Measurements from ENCODE around the gene DNAH17. TPM values are rescaled to one million over a fixed set of nuclear protein-coding genes. Genes with fewer than 3 reads are reported as not detected.

The DNAH17 gene
- total RNA-seq, 1 donor from 2014 or later: not detected

- peak; percentile 85 for DNase-seq
These were observed 186.8 kb downstream of the DNAH17 start for GRCh38 chr17:78390241-78391050.

- peak; percentile 69 for DNase-seq
These were observed 188.9 kb downstream of the DNAH17 start for GRCh38 chr17:78387977-78388941.

- no peak for DNase-seq
These were observed 192.6 kb downstream of the DNAH17 start for GRCh38 chr17:78384479-78385175.

- peak; percentile 27 for DNase-seq
These were observed 193.3 kb downstream of the DNAH17 start for GRCh38 chr17:78383725-78384471.

GRCh38 chr17:78381601-78382232, 195.5 kb downstream of the DNAH17 start:
- DNase-seq: no peak

GRCh38 chr17:78380370-78380769, 196.8 kb downstream of the DNAH17 start:
- DNase-seq: no peak

- DNase-seq: no peak
These were observed 198.1 kb downstream of the DNAH17 start for GRCh38 chr17:78379131-78379491.

- DNase-seq: peak; percentile 89
These were observed 198.7 kb downstream of the DNAH17 start, which contains the start of gene PGS1 for GRCh38 chr17:78378225-78379130. Gene PGS1 (plus strand): TSS chr17:78378649. CDS start chr17:78378666, 17 bp downstream.

GRCh38 chr17:78377858-78378224, 199.4 kb downstream of the DNAH17 start:
- no peak for DNase-seq

GRCh38 chr17:78376161-78376560, 201.0 kb downstream of the DNAH17 start:
- DNase-seq: no peak

GRCh38 chr17:78375401-78376151, 201.6 kb downstream of the DNAH17 start:
- no peak for DNase-seq

GRCh38 chr17:78374631-78375274, 202.4 kb downstream of the DNAH17 start:
- DNase-seq: no peak

- no peak for DNase-seq
These were observed 203.0 kb downstream of the DNAH17 start for GRCh38 chr17:78374189-78374588.

Small RNA genes lying within 50 kb of the gene (small RNA-seq; reads per million reads assigned to genes)
- gene RF00415 (ENCODE audit: low replicate concordance) (not detected), gene RN7SL454P (ENCODE audit: low replicate concordance) (not detected)

Other genes starting within 250 kb of the DNAH17 start
- 29.0 TPM for gene SOCS3, start 217.3 kb downstream of the DNAH17 start, total RNA-seq
- 37.7 TPM for gene PGS1, start 198.7 kb downstream of the DNAH17 start, total RNA-seq
- gene CYTH1, start 204.9 kb upstream of the DNAH17 start, total RNA-seq: 43.1 TPM

All from tongue (tissue), 3 donors.